ENCODE measurements around the gene UMAD1. TPM values are rescaled to one million over a fixed set of nuclear protein-coding genes. Genes with fewer than 3 reads are reported as not detected.
"Not testable (repeated sequence)": the region's sequence is repeated elsewhere in the genome, so short reads cannot be mapped to it uniquely, and the experiment has no call there.

Gene UMAD1
- total RNA-seq, 2 donors from 2014 or later, result 19.5 to 31.4 TPM

DNA sequence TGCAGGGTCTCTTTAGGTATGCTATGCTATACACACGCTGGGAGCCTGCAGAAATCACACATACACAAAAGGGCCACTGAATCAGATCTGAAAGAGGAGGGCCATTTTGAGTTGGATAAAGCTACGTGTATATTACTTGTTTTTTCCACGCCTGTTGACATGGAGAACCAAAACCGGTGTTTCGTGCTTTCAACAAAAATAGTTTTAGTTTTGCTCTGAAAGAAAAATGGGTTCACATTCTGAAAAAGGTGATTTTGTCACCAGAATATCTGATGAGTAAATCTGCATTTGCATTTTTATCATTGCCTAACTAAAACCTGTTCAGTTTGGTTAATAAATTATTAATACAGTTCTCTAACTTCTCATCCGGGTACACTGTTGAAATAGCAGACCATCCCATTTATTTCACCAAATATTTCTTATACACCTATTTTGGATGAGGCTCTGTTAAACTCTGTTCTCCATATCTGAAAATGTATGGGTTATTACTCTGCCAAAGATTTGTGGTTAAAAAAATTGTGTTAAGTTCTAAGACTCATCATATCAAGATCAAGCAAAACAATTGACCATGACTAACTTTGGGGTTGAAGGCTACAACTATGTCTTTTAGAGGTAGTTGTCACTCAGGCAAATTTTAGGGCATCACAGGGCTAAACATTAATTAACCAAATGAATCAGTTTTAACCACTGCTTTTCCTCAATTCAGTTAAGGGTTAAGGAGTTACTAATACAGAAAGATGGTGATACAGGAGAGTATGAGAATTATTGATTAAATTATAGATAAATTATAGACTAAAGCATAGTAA lies 179.1 kb downstream of the UMAD1 start:
- intact Hi-C loops (cut with DNase I), result no loop called here
- Histone ChIP-seq H3K27me3 (replicated peaks; ENCODE audit: insufficient read depth) (no peaks in the 10 kb centered on the region), H3K36me3 (no peaks in the 10 kb centered on the region), H3K4me1 (replicated peaks) (no peaks in the 10 kb centered on the region), H3K4me3 (no peak overlapping the region), H3K9me3 (no peaks in the 10 kb centered on the region), H3K27ac (no peak overlapping the region)
- no peak for DNase-seq (ENCODE audit: low spot score)
- TF ChIP-seq, protein P1, sequence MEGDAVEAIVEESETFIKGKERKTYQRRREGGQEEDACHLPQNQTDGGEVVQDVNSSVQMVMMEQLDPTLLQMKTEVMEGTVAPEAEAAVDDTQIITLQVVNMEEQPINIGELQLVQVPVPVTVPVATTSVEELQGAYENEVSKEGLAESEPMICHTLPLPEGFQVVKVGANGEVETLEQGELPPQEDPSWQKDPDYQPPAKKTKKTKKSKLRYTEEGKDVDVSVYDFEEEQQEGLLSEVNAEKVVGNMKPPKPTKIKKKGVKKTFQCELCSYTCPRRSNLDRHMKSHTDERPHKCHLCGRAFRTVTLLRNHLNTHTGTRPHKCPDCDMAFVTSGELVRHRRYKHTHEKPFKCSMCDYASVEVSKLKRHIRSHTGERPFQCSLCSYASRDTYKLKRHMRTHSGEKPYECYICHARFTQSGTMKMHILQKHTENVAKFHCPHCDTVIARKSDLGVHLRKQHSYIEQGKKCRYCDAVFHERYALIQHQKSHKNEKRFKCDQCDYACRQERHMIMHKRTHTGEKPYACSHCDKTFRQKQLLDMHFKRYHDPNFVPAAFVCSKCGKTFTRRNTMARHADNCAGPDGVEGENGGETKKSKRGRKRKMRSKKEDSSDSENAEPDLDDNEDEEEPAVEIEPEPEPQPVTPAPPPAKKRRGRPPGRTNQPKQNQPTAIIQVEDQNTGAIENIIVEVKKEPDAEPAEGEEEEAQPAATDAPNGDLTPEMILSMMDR (IDR thresholded peaks at IDR 0.05), result no peak
- no peak for TF ChIP-seq POLR2A (IDR thresholded peaks at IDR 0.05)
- TF ChIP-seq POLR2AphosphoS5 (IDR thresholded peaks at IDR 0.05), result no peak
- 84% methylated on average over 6 of the region's 6 CpGs for WGBS

- no peaks in the 10 kb centered on the region for H3K27me3 ChIP-seq (replicated peaks; ENCODE audit: insufficient read depth)
- TF ChIP-seq POLR2A (IDR thresholded peaks at IDR 0.05) (no peak), POLR2AphosphoS5 (IDR thresholded peaks at IDR 0.05) (no peak)
- TF ChIP-seq, protein P1 (IDR thresholded peaks at IDR 0.05), result no peak
- intact Hi-C loops (cut with DNase I), result no loop called here
- DNase-seq (ENCODE audit: low spot score), result no peak
- 97% methylated on average over 1 of the region's 1 CpG for WGBS
- no peak overlapping the region for H3K27ac ChIP-seq
- no peaks in the 10 kb centered on the region for H3K9me3 ChIP-seq
- no peaks in the 10 kb centered on the region for H3K36me3 ChIP-seq
- no peak overlapping the region for H3K4me3 ChIP-seq
- H3K4me1 ChIP-seq (replicated peaks), result no peaks in the 10 kb centered on the region
Measured at GRCh38 chr7:7820409-7820808, 179.9 kb downstream of the UMAD1 start.

GRCh38 chr7:7820939-7821338 lies 180.4 kb downstream of the UMAD1 start:
- Histone ChIP-seq H3K9me3 (no peaks in the 10 kb centered on the region), H3K27me3 (replicated peaks; ENCODE audit: insufficient read depth) (no peaks in the 10 kb centered on the region), H3K27ac (no peak overlapping the region), H3K4me3 (no peak overlapping the region), H3K36me3 (no peaks in the 10 kb centered on the region), H3K4me1 (replicated peaks) (no peaks in the 10 kb centered on the region)
- WGBS, result 88% methylated on average over 3 of the region's 3 CpGs
- no peak for DNase-seq (ENCODE audit: low spot score)
- intact Hi-C loops (cut with DNase I), result no loop called here
- TF ChIP-seq, protein P1 (IDR thresholded peaks at IDR 0.05), result no peak
- TF ChIP-seq POLR2AphosphoS5 (IDR thresholded peaks at IDR 0.05), result no peak
- no peak for TF ChIP-seq POLR2A (IDR thresholded peaks at IDR 0.05)

DNA sequence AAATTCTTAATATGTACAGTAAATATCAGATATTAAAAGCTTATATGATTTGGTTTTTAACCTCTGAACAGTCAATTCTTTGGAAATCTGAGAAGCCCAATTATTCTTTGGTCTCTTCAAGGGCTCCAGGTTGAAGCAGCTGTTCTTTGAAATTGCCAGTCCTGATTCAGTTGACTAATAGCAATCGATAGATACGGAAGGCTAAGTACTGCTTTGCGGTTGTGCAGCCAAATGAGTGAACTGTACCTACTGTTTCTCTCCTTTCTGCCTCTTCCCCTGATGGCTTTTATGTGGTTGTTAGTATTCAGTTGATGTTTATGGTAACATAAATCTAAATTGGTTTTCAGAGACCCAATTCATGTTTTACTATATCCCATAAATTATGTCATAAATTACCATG lies 181.0 kb downstream of the UMAD1 start:
- H3K27ac ChIP-seq, result no peak overlapping the region
- intact Hi-C loops (cut with DNase I), result no loop called here
- H3K4me1 ChIP-seq (replicated peaks), result no peaks in the 10 kb centered on the region
- no peak for DNase-seq (ENCODE audit: low spot score)
- H3K36me3 ChIP-seq, result no peaks in the 10 kb centered on the region
- H3K27me3 ChIP-seq (replicated peaks; ENCODE audit: insufficient read depth), result no peaks in the 10 kb centered on the region
- H3K4me3 ChIP-seq, result no peak overlapping the region
- TF ChIP-seq POLR2AphosphoS5 (IDR thresholded peaks at IDR 0.05) (no peak), POLR2A (IDR thresholded peaks at IDR 0.05) (no peak)
- TF ChIP-seq, protein P1 (IDR thresholded peaks at IDR 0.05), result no peak
- no peaks in the 10 kb centered on the region for H3K9me3 ChIP-seq
- 84% methylated on average over 3 of the region's 3 CpGs for WGBS

DNA sequence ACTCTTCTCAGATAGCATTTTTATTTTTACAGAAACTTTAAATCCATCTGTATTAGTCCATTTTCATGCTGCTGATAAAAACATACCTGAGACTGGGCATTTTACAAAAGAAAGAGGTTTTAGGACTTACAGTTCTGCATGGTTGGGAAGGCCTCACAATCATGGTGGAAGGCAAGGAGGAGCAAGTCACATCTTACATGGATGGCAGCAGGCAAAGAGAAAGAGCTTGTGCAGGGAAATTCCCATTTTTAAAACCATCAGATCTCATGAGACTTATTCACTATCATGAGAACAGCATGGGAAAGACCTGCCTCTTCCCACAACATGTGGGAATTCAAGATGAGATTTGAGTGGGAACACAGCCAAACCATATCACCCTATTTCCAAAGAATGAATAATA lies 184.7 kb downstream of the UMAD1 start:
- H3K9me3 ChIP-seq; H3K27me3 ChIP-seq (replicated peaks; ENCODE audit: insufficient read depth); H3K27ac ChIP-seq; H3K4me1 ChIP-seq (replicated peaks); DNase-seq (ENCODE audit: low spot score); intact Hi-C loops (cut with DNase I); H3K36me3 ChIP-seq; H3K4me3 ChIP-seq: not testable (repeated sequence)
